ENCODE results near the gene ITGA2B.

The ITGA2B gene

GRCh38 chr17:44389281-44389680 lies at the start of gene ITGA2B:
Gene ITGA2B (minus strand): TSS chr17:44389649. CDS start chr17:44389473, 176 bp downstream.
- DNase-seq (ENCODE audit: low spot score), result no peak

GRCh38 chr17:44439168-44439567 lies 49.7 kb upstream of the ITGA2B start:
- TF ChIP-seq, protein P1, sequence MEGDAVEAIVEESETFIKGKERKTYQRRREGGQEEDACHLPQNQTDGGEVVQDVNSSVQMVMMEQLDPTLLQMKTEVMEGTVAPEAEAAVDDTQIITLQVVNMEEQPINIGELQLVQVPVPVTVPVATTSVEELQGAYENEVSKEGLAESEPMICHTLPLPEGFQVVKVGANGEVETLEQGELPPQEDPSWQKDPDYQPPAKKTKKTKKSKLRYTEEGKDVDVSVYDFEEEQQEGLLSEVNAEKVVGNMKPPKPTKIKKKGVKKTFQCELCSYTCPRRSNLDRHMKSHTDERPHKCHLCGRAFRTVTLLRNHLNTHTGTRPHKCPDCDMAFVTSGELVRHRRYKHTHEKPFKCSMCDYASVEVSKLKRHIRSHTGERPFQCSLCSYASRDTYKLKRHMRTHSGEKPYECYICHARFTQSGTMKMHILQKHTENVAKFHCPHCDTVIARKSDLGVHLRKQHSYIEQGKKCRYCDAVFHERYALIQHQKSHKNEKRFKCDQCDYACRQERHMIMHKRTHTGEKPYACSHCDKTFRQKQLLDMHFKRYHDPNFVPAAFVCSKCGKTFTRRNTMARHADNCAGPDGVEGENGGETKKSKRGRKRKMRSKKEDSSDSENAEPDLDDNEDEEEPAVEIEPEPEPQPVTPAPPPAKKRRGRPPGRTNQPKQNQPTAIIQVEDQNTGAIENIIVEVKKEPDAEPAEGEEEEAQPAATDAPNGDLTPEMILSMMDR (IDR thresholded peaks at IDR 0.05; ENCODE audit: extremely low read depth, missing control alignments), result no peak
- DNase-seq (ENCODE audit: low spot score), result no peak

More at GRCh38 chr17:44389281-44389680, at the start of gene ITGA2B:
- TF ChIP-seq, protein P1 (IDR thresholded peaks at IDR 0.05; ENCODE audit: extremely low read depth, missing control alignments), result no peak

DNA sequence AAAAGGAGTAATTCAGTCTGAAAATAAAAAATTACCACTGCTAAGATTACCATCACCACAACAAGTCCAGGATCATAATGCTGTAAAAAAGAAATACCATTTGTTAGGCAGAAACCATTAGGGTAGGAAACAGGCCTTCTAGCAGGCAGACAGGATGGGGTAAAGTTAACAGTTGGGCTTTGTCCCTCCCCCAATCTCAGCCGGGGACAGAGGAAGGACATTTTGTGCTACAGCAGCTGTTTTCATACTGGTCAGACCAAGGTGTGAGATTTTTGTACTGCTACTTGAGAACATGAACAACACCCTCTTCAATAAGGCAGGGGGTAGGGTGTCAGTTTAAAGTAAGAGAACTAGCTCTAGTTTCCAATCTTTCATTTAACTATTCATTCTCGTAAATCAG lies 49.2 kb upstream of the ITGA2B start:
- TF ChIP-seq, protein P1 (IDR thresholded peaks at IDR 0.05; ENCODE audit: extremely low read depth, missing control alignments), result no peak

GRCh38 chr17:44436336-44436735 lies 46.9 kb upstream of the ITGA2B start:
- TF ChIP-seq, protein P1 (IDR thresholded peaks at IDR 0.05; ENCODE audit: extremely low read depth, missing control alignments), result no peak
- DNase-seq (ENCODE audit: low spot score), result no peak

More for the DNA sequence above, 49.2 kb upstream of the ITGA2B start:
- peak; percentile 21 for DNase-seq (ENCODE audit: low spot score)

DNA sequence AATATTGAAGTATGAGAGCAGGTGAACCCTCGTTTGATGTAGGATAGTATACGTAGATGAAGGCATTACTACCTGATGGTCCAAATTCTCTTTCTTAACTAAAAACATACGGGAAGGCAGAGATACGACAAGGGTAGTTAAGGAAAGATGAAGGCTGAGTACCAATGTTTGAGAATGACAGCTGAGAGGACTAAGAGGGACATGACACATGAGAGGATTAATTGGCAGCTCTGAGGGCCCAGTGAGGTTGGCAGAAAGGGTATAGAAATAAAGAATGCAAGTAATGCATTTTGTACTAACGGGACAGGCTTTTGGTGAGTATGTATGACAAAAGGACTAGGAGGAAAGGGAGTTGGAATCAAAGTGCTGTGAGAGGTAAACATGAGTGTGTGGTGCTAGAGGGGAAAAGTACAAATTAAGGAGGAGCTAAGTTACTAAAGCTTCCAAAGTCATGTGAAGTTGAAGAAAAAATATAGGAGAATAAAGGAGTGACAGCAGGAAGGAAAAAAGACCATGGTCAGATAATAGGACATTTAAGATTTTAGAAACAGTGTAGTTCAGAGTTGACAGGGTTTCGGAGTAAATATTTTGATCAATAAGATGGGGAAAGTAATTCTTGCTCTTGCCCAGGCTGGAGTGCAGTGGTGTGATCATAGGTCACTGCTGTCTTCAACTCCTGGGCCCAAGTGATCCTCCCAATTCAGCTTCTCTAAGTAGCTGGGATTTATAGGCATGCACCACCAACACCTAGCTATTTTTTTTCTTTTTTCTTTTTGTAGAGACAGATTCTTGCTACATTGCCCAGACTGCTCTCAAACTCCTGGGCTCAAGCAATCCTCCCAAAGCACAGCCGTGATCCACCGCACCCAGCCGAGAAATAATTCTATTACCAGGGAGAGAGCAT lies 43.1 kb upstream of the ITGA2B start:
- no peak for DNase-seq (ENCODE audit: low spot score)
- TF ChIP-seq, protein P1 (IDR thresholded peaks at IDR 0.05; ENCODE audit: extremely low read depth, missing control alignments), result no peak

GRCh38 chr17:44424828-44425461 lies 35.5 kb upstream of the ITGA2B start:
- peak; percentile 11 for DNase-seq (ENCODE audit: low spot score)
- TF ChIP-seq, protein P1 (IDR thresholded peaks at IDR 0.05; ENCODE audit: extremely low read depth, missing control alignments), result no peak

DNA sequence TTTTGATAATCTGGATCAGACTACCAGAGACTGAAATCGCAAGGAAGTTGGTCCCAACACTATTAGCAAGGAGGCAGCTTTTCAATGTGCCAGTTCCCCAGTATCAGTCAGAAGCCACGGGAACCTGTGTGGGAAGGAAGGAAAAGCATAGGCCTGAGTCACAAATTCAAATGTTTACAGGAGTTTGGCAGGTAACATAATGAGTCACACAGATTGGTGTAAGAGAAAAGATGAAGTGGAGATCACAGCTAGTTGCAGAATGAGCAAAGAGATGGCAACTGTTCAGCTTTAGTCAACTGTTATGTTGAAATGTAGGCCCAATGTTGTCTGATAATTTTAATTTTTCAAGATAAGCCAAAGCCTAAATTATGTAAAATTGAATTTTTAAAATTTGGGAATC lies 28.1 kb upstream of the ITGA2B start:
- TF ChIP-seq, protein P1 (IDR thresholded peaks at IDR 0.05; ENCODE audit: extremely low read depth, missing control alignments), result no peak
- peak; percentile 43 for DNase-seq (ENCODE audit: low spot score)
